Renal cortical epithelial cell (primary cell): ENCODE measurements around the gene SCAI. TPM values are rescaled to one million over a fixed set of nuclear protein-coding genes. Genes with fewer than 3 reads are reported as not detected.
"Not testable (repeated sequence)": the region's sequence is repeated elsewhere in the genome, so short reads cannot be mapped to it uniquely, and the experiment has no call there.

Experiments
- DNase-seq: peaks from one replicate; pipeline ENCODE4 v3.0.0-alpha.2; 2011; ENCODE audit warnings: low read depth
- total RNA-seq: library from RNA; depleted of rRNA; stranded (reverse); fragments of >200 nt; gene quantifications from 2 replicates; pipeline ENCODE4 v1.2.3, GENCODE V29; 2014

SCAI gene
- total RNA-seq, 1 donor from 2014 or later = 9.1 TPM

- DNase-seq = no peak
These were observed 115.3 kb downstream of the SCAI start for GRCh38 chr9:125028041-125028440.

DNA sequence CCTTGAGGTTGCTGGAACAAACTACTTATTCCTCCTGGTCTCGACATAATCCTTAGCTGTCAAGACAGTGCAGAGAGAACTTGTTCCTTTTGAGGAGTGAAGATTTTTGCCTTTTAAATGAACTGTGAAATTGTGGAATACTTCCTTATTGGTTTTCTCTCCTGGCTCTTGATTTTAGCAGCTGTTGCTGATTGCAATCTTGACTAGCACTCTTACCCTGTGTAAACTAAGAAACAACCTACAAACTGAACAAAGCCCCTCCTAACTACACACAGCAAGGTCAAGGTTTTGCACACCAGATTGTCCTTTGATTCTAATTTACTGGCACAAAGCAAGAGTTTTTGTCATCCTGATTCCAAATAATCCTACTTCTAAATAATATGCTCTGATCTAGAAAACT is 118.4 kb downstream of the SCAI start:
- no peak for DNase-seq

GRCh38 chr9:125021069-125021468 is 122.3 kb downstream of the SCAI start:
- no peak for DNase-seq

GRCh38 chr9:125015655-125016054 is 127.7 kb downstream of the SCAI start:
- not testable (repeated sequence) for DNase-seq

- not testable (repeated sequence) for DNase-seq
These were observed 131.3 kb downstream of the SCAI start for GRCh38 chr9:125012013-125012412.

- DNase-seq = no peak
These were observed 134.7 kb downstream of the SCAI start for GRCh38 chr9:125008599-125008998.

DNA sequence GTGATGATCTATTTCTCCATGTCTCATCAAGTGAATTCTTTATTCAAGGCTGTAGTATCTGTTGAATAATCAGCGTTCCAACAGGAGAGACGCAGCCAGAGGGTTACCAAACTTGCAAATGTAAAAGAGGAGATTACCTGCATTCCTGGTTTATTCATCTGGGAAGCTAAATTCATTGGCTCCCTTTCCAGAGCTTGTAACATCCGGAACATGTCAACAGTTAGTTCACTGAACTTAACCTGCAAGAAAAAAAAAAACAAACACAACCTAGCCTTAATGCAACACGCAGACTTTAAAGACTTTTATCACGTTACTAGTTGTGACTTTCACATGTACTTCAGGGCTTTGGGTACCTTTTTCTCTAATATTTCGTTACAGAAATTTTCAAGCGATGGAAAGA is 140.0 kb downstream of the SCAI start:
- peak; percentile 11 for DNase-seq

GRCh38 chr9:124983698-124984097 is 159.6 kb downstream of the SCAI start:
- DNase-seq = no peak

GRCh38 chr9:124980431-124980830 is 162.9 kb downstream of the SCAI start:
- DNase-seq = peak; percentile 80

GRCh38 chr9:124975131-124975530 is 168.2 kb downstream of the SCAI start:
- peak; percentile 7 for DNase-seq

DNA sequence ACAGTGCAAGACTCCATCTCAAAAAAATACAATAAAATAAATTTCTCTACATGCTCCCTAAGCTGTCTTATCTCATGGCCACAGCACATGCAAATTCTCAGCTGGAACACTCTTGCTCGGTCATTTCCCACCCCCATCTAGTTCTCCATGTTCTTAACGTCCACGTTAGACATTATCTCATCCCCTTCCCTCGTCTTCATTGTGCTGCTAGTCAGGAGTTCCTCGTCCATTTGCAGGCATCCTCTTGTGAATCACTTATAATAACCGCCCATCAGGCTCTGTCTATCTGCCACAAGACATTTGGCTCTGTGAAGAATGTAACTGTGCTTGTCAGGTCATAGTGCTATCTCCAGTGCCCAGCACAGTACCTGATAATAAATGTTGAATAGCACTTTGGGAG is 169.5 kb downstream of the SCAI start:
- DNase-seq = no peak

GRCh38 chr9:124972241-124972770 is 171.0 kb downstream of the SCAI start:
- no peak for DNase-seq

- no peak for DNase-seq
These were observed 173.9 kb downstream of the SCAI start for GRCh38 chr9:124969401-124969800.

GRCh38 chr9:124968238-124968637 is 175.1 kb downstream of the SCAI start:
- DNase-seq = no peak

- DNase-seq = not testable (repeated sequence)
These were observed 177.4 kb downstream of the SCAI start for GRCh38 chr9:124965775-124966568.

DNA sequence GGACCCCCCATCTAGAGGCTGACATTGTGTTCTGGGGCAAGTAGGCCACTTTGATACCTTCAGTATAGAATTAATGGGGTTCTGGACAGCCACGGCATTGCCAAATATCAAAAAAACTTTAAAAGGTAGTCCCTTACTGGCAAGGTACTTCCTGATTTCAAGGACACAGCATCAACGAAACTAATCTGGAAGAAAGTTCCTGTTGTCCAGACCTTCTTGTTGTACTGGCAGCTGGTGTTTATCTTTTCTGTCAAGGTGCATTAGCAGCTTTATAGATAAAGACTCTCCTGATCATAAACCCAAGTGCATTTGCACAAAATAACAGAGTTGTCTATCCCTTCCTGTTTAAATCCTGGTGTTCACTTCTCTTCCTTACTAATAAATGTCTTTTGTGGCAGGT is 178.7 kb downstream of the SCAI start:
- no peak for DNase-seq

DNA sequence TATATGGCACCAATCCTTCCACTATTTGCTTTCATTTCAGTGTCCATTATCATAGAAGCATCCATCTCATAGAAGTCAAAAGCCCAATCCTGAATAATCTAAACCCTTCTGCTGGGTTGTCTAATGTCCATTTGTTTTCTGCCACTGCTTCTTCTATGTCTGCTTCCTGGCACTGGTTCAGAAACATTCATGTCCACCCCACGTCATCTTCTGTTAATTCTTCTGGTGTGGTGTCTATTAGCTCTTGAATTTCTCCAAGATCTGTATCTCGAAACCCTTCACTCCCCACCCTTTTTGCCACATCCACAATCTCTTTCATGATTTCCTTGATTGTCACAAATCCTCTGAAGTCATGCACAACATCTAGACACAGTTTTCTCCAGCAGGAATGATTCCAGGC is 179.3 kb downstream of the SCAI start:
- no peak for DNase-seq

DNA sequence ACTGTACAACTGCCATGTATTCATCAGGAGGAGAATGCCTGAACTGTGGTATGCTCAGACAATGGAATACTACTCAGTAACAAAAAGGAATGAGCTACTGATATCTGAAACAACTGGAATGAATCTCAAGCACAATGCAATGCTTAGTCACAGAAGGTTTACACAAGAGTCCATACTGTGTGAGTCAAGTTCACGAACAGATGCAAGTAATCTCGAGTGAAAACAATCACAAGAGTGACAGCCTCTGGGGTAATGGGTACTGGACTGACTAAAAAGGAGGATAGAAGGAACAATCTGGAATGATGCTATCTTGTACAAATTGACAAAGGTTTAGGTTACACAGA is 182.9 kb downstream of the SCAI start:
- no peak for DNase-seq

DNA sequence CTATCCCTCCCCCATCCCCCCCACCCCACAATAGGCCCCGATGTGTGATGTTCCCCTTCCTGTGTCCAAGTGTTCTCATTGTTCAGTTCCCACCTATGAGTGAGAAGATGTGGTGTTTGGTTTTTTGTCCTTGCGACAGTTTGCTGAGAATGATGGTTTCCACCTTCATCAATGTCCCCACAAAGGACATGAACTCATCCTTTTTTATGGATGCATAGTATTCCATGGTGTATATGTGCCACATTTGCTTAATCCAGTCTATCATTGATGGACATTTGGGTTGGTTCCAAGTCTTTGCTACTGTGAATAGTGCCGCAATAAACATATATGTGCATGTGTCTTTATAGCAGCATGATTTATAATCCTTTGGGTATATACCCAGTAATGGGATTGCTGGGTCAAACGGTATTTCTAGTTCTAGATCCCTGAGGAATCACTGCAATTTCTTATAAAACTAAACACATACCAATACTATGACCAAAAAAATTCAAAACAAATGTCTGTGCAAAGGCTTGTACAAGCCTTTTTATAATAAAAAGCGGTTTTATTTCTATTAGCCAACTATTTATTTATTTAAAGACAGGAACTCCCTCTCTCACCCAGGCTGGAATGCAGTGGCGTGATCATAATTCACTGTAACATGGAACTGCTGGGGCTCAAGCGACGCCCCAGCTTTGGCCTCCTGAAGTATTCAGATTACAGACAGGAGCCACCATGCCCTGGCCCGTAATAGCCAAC is 183.5 kb downstream of the SCAI start:
- not testable (repeated sequence) for DNase-seq

DNA sequence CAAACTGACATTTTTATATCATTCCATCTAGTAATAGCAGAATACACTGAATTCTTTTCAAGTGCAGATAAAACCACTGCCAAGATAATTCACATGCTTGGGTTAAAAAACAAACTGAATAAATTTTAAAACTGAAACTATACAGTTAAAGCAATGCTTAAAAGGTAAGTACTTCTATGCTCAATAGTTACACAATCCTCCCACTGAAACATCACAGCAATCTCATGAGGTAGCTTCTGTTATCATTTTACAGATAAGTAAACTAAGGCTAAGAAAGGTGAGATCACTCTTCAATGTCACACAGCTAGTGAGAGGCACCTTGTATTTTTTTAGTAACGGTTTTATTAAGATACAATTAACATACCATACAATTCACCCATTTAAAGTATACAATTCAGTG is 189.1 kb downstream of the SCAI start:
- no peak for DNase-seq

GRCh38 chr9:124950050-124950718 is 193.1 kb downstream of the SCAI start:
- no peak for DNase-seq

DNA sequence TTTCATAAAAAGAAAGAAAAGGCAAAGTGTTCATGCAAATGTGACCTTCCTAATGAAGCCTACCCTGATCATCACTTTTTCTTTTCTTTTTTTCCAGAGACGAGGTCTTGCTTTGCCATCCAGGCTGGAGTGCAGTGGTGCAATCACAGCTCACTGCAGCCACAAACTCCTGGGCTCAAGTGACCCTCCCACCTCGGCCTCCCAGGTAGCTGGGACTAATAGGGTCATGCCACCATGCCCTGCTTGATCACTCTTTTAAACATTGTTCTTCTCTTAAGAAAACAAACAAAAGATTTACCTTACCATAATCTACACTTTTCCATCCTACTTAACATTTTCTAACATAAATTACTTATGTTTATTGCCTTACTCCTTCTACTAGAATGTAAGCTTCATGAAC is 193.9 kb downstream of the SCAI start:
- no peak for DNase-seq
